DND-41 (cell line): ENCODE measurements around the gene ARHGEF16.

Source experiments
- ATAC-seq: fragments of 200-7000 bp; cut with Tn5 transposase; 3 replicates; pipeline ENCODE4 v1.9.1; 2021; ENCODE audit warnings: low read depth; ENCODE audit not compliant: insufficient read depth
- DNase-seq: peaks from one replicate; pipeline ENCODE4 v3.0.0-alpha.2; 2020
- H2AFZ ChIP-seq: 2 replicates; pipeline ENCODE4 v1.6.0; 2012; ENCODE audit warnings: low read depth, low read length
- H3K27ac ChIP-seq: 2 replicates; pipeline ENCODE4 v1.5.1; 2012; ENCODE audit warnings: low read length, inconsistent platforms
- H3K27me3 ChIP-seq: fragments of 200-600 bp; sonication (generic); 2 replicates; pipeline ENCODE4 v1.6.0; 2012; ENCODE audit warnings: low read length, mild to moderate bottlenecking, inconsistent platforms; ENCODE audit not compliant: insufficient read depth, poor library complexity
- H3K36me3 ChIP-seq: 2 replicates; pipeline ENCODE4 v1.5.1; 2012; ENCODE audit warnings: low read length, inconsistent platforms; ENCODE audit not compliant: insufficient read depth
- H3K4me1 ChIP-seq: 2 replicates; pipeline ENCODE4 v1.5.1; 2012; ENCODE audit warnings: mild to moderate bottlenecking, low read length; ENCODE audit not compliant: insufficient read depth
- H3K4me2 ChIP-seq: 2 replicates; pipeline ENCODE4 v1.6.0; 2012; ENCODE audit warnings: mild to moderate bottlenecking, moderate library complexity, low read length, inconsistent platforms; ENCODE audit not compliant: insufficient read depth
- H3K4me3 ChIP-seq, 2 experiments: fragments of 200-600 bp in 1 of 2; shearing (Covaris generic) in 1 of 2; 2 replicates each; pipeline ENCODE4 v1.5.1; 2012 to 2016; ENCODE audit warnings: inconsistent platforms in 2 of 2, low read length in 2 of 2, mild to moderate bottlenecking in 2 of 2, low read depth in 1 of 2, moderate library complexity in 1 of 2
- H3K79me2 ChIP-seq: 2 replicates; pipeline ENCODE4 v1.6.0; 2012; ENCODE audit warnings: low read length, inconsistent platforms; ENCODE audit not compliant: insufficient read depth
- H3K9ac ChIP-seq: 2 replicates; pipeline ENCODE4 v1.6.0; 2012; ENCODE audit warnings: low read depth, mild to moderate bottlenecking, inconsistent platforms, low read length, moderate library complexity
- H3K9me3 ChIP-seq: 2 replicates; pipeline ENCODE4 v1.5.1; 2012; ENCODE audit warnings: low read length, moderate library complexity, mild to moderate bottlenecking, inconsistent platforms; ENCODE audit not compliant: insufficient read depth, severe bottlenecking
- H4K20me1 ChIP-seq: 2 replicates; pipeline ENCODE4 v1.6.0; 2012; ENCODE audit warnings: low read length; ENCODE audit not compliant: insufficient read depth
- CTCF ChIP-seq: IDR thresholded peaks from 2 replicates; pipeline ENCODE4 v1.5.1; 2012; ENCODE audit warnings: borderline replicate concordance, low read length, moderate library complexity, mild to moderate bottlenecking; ENCODE audit not compliant: poor library complexity, severe bottlenecking; ENCODE audit errors: extremely low read depth
- EZH2 ChIP-seq: IDR thresholded peaks from 3 replicates; pipeline ENCODE4 v1.6.1; 2012; ENCODE audit warnings: borderline replicate concordance, low read depth, mild to moderate bottlenecking, moderate library complexity, low read length, inconsistent platforms; ENCODE audit not compliant: severe bottlenecking

The ARHGEF16 gene

GRCh38 chr1:3431686-3432085 is 22.8 kb upstream of the ARHGEF16 start:
- Histone ChIP-seq H3K79me2 (no peaks in the 10 kb centered on the region), H4K20me1 (no peaks in the 10 kb centered on the region), H3K9ac (no peak overlapping the region), H3K4me1 (no peaks in the 10 kb centered on the region), H3K27me3 (no peaks in the 10 kb centered on the region), H3K4me3 (no peak overlapping the region), H2AFZ (no peak overlapping the region), H3K36me3 (no peaks in the 10 kb centered on the region), H3K27ac (no peak overlapping the region), H3K9me3 (no peaks in the 10 kb centered on the region), H3K4me2 (no peak overlapping the region)
- ATAC-seq: no peak
- DNase-seq: no peak
- TF ChIP-seq EZH2: no peak
- TF ChIP-seq CTCF: no peak

GRCh38 chr1:3432306-3432705 is 22.2 kb upstream of the ARHGEF16 start:
- no peak for DNase-seq
- TF ChIP-seq EZH2: no peak
- no peak for TF ChIP-seq CTCF
- Histone ChIP-seq H3K36me3 (no peaks in the 10 kb centered on the region), H3K27me3 (no peaks in the 10 kb centered on the region), H3K4me1 (no peaks in the 10 kb centered on the region), H3K4me2 (no peak overlapping the region), H2AFZ (no peak overlapping the region), H3K9me3 (no peaks in the 10 kb centered on the region), H4K20me1 (no peaks in the 10 kb centered on the region), H3K79me2 (no peaks in the 10 kb centered on the region), H3K9ac (no peak overlapping the region), H3K27ac (no peak overlapping the region), H3K4me3 (no peak overlapping the region)
- no peak for ATAC-seq

GRCh38 chr1:3433076-3433475 is 21.4 kb upstream of the ARHGEF16 start:
- Histone ChIP-seq H3K9me3 (no peaks in the 10 kb centered on the region), H3K4me3 (no peak overlapping the region), H3K27ac (no peak overlapping the region), H3K36me3 (no peaks in the 10 kb centered on the region), H3K27me3 (no peaks in the 10 kb centered on the region), H2AFZ (no peak overlapping the region), H3K4me1 (no peaks in the 10 kb centered on the region), H3K79me2 (no peaks in the 10 kb centered on the region), H4K20me1 (no peaks in the 10 kb centered on the region), H3K4me2 (no peak overlapping the region), H3K9ac (no peak overlapping the region)
- ATAC-seq: no peak
- TF ChIP-seq EZH2 (no peak), CTCF (no peak)
- no peak for DNase-seq

GRCh38 chr1:3433596-3434320 is 20.7 kb upstream of the ARHGEF16 start:
- no peaks in the 10 kb centered on the region for H3K9me3 ChIP-seq
- H3K9ac ChIP-seq: no peak overlapping the region
- H3K79me2 ChIP-seq: no peaks in the 10 kb centered on the region
- H3K27me3 ChIP-seq: no peaks in the 10 kb centered on the region
- no peaks in the 10 kb centered on the region for H4K20me1 ChIP-seq
- no peaks in the 10 kb centered on the region for H3K36me3 ChIP-seq
- ATAC-seq: no peak
- H3K4me3 ChIP-seq: no peak overlapping the region
- no peak overlapping the region for H3K4me2 ChIP-seq
- TF ChIP-seq CTCF (no peak), EZH2 (no peak)
- H3K4me1 ChIP-seq: no peaks in the 10 kb centered on the region
- DNase-seq: no peak
- no peak overlapping the region for H2AFZ ChIP-seq
- H3K27ac ChIP-seq: no peak overlapping the region
